Endodermal cell (in vitro differentiated cells): Measurements from ENCODE around the gene ACAD11. TPM values are rescaled to one million over a fixed set of nuclear protein-coding genes. Genes with fewer than 3 reads are reported as not detected.
A peak's percentile ranks its signal among the peaks of the same experiment; 100 is the strongest.
"Not testable (repeated sequence)": the region's sequence is repeated elsewhere in the genome, so short reads cannot be mapped to it uniquely, and the experiment has no call there.

ENCODE experiments used
- DNase-seq: peaks from one replicate; pipeline ENCODE4 v3.0.0-alpha.2; 2017
- H3K27ac ChIP-seq: 2 replicates; pipeline ENCODE4 v1.5.1; 2013; ENCODE audit warnings: mild to moderate bottlenecking, low read depth, low read length, moderate library complexity
- H3K27me3 ChIP-seq: 2 replicates; pipeline ENCODE4 v1.6.1; 2013; ENCODE audit warnings: mild to moderate bottlenecking, low read length, moderate library complexity; ENCODE audit not compliant: insufficient read depth, control insufficient read depth, poor library complexity, severe bottlenecking
- H3K36me3 ChIP-seq: 2 replicates; pipeline ENCODE4 v1.7.0; 2013; ENCODE audit warnings: mild to moderate bottlenecking, low read length, moderate library complexity; ENCODE audit not compliant: control insufficient read depth, insufficient read depth
- H3K4me1 ChIP-seq: one replicate; pipeline ENCODE4 v1.7.0; 2013; ENCODE audit warnings: low read length; ENCODE audit not compliant: control insufficient read depth, insufficient read depth
- H3K4me3 ChIP-seq: 2 replicates; pipeline ENCODE4 v1.5.1; 2013; ENCODE audit warnings: mild to moderate bottlenecking, low read length, moderate library complexity
- H3K9ac ChIP-seq: 2 replicates; pipeline ENCODE4 v1.6.1; 2013; ENCODE audit warnings: mild to moderate bottlenecking, low read length, moderate library complexity; ENCODE audit not compliant: poor library complexity, severe bottlenecking; ENCODE audit errors: extremely low read depth
- H3K9me3 ChIP-seq: 2 replicates; pipeline ENCODE4 v1.6.1; 2013; ENCODE audit warnings: mild to moderate bottlenecking, low read length, moderate library complexity; ENCODE audit not compliant: control insufficient read depth
- H3K27ac Mint-ChIP-seq: 2 replicates; pipeline ENCODE4 v1.8.0; 2020; ENCODE audit warnings: mixed read lengths
- H3K27me3 Mint-ChIP-seq: 2 replicates; pipeline ENCODE4 v1.8.0; 2021; ENCODE audit warnings: mild to moderate bottlenecking, mixed read lengths; ENCODE audit not compliant: insufficient read depth
- H3K36me3 Mint-ChIP-seq: 2 replicates; pipeline ENCODE4 v1.8.0; 2020; ENCODE audit warnings: low read depth, mixed read lengths
- H3K4me1 Mint-ChIP-seq: 2 replicates; pipeline ENCODE4 v1.8.0; 2020; ENCODE audit warnings: mixed read lengths
- H3K4me3 Mint-ChIP-seq: 2 replicates; pipeline ENCODE4 v1.8.0; 2020; ENCODE audit warnings: mild to moderate bottlenecking, moderate library complexity, mixed read lengths
- H3K9me3 Mint-ChIP-seq: 2 replicates; pipeline ENCODE4 v1.8.0; 2020; ENCODE audit warnings: mild to moderate bottlenecking, mixed read lengths
- CTCF ChIP-seq: fragments of 200-600 bp; sonication (generic); conservative IDR thresholded peaks from 2 replicates; pipeline ENCODE4 v1.5.0; 2021; ENCODE audit warnings: antibody characterized with exemption, mild to moderate bottlenecking
- WGBS, 2 experiments: methylation state at CpG; one replicate each; pipeline versions ENCODE4 v1.1.5 to v1.1.7; 2013; ENCODE audit warnings: missing lambda C conversion rate in 2 of 2, mixed read lengths in 1 of 2; ENCODE audit not compliant: insufficient coverage in 1 of 2, insufficient read length in 1 of 2; 5-methylcytosine and 5-hydroxymethylcytosine counted together
- total RNA-seq, 2 donors: library from RNA; stranded (reverse); fragmentation: NEBNext Ultra II Directional in 1 of 2; extraction: Animal tissue kit (Norgen Biotek cat#: 25700) in 1 of 2; gene quantifications; 2 replicates in 1 of 2; 3 replicates in 1 of 2; pipeline ENCODE4 v1.2.1, GENCODE V29; 2021

The ACAD11 gene
- total RNA-seq, 2 donors from 2014 or later = 21.4 to 22.8 TPM

DNA sequence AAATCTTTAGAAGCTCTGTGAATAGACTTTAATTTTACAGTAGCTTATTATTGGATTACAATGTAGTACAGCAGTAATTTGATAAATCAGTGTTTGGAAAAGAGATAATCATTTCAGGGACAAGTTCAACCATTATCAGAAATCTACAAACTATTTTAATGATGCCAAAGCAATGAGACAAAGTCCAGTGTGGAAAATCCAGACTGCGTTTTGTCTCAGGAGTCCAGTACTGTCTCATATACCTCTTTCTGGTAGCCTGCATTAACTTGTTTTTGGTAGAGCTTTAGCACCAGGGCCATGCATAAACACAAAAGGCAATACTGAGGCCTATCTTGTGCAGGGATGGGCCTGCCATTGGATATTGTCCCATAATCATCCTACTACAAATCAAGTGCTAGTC, 42.8 kb downstream of the ACAD11 start:
- 82 to 96% methylated on average over 1 of the region's 1 CpG for WGBS, 2 experiments
- Histone ChIP-seq H3K36me3 (no peaks in the 10 kb centered on the region), H3K4me3 (no peak overlapping the region), H3K9ac (no peak overlapping the region), H3K4me1 (no peaks in the 10 kb centered on the region), H3K9me3 (no peaks in the 10 kb centered on the region), H3K27ac (no peak overlapping the region), H3K27me3 (no peaks in the 10 kb centered on the region)
- no peak for TF ChIP-seq CTCF
- no peak overlapping the region for H3K4me3 Mint-ChIP-seq
- H3K9me3 Mint-ChIP-seq = peaks cover 17% of the 10 kb centered on the region
- H3K27me3 Mint-ChIP-seq = no peaks in the 10 kb centered on the region
- peaks cover 6% of the 10 kb centered on the region for H3K4me1 Mint-ChIP-seq
- DNase-seq = no peak
- H3K36me3 Mint-ChIP-seq = peaks cover 31% of the 10 kb centered on the region
- no peak overlapping the region for H3K27ac Mint-ChIP-seq

GRCh38 chr3:132615881-132616280, 43.7 kb downstream of the ACAD11 start:
- H3K4me1 Mint-ChIP-seq = peaks cover 6% of the 10 kb centered on the region
- H3K27me3 Mint-ChIP-seq = no peaks in the 10 kb centered on the region
- no peak overlapping the region for H3K4me3 Mint-ChIP-seq
- no peak for DNase-seq
- H3K9me3 Mint-ChIP-seq = peaks cover 22% of the 10 kb centered on the region
- Histone ChIP-seq H3K4me1 (no peaks in the 10 kb centered on the region), H3K9me3 (no peaks in the 10 kb centered on the region), H3K36me3 (no peaks in the 10 kb centered on the region), H3K27ac (no peak overlapping the region), H3K9ac (no peak overlapping the region), H3K4me3 (no peak overlapping the region), H3K27me3 (no peaks in the 10 kb centered on the region)
- peaks cover 29% of the 10 kb centered on the region for H3K36me3 Mint-ChIP-seq
- 79 to 95% methylated on average over 2 to 3 of the region's 3 CpGs for WGBS, 2 experiments
- H3K27ac Mint-ChIP-seq = no peak overlapping the region
- TF ChIP-seq CTCF = no peak

- not testable (repeated sequence) for H3K4me1 Mint-ChIP-seq, H3K4me3 ChIP-seq, H3K27me3 Mint-ChIP-seq, H3K9me3 ChIP-seq, H3K27me3 ChIP-seq, H3K4me1 ChIP-seq, H3K27ac Mint-ChIP-seq, H3K27ac ChIP-seq, H3K4me3 Mint-ChIP-seq, H3K36me3 ChIP-seq, DNase-seq, H3K9ac ChIP-seq
- Mint-ChIP-seq H3K9me3 (peaks cover 22% of the 10 kb centered on the region), H3K36me3 (peaks cover 26% of the 10 kb centered on the region)
- WGBS, 2 experiments = 94% methylated on average over 2 to 3 of the region's 3 CpGs
Measured at GRCh38 chr3:132615301-132615700, 44.3 kb downstream of the ACAD11 start.

GRCh38 chr3:132606620-132607019, 53.0 kb downstream of the ACAD11 start:
- DNase-seq = peak; percentile 80
- 81 to 84% methylated on average over 6 to 8 of the region's 8 CpGs for WGBS, 2 experiments
- H3K4me3 ChIP-seq, H3K9ac ChIP-seq, H3K4me1 ChIP-seq, H3K9me3 Mint-ChIP-seq, H3K27me3 Mint-ChIP-seq, H3K27me3 ChIP-seq, H3K9me3 ChIP-seq, H3K36me3 ChIP-seq, H3K4me3 Mint-ChIP-seq, H3K36me3 Mint-ChIP-seq, H3K27ac ChIP-seq: not testable (repeated sequence)
- Mint-ChIP-seq H3K27ac (peak overlapping the region; percentile 53), H3K4me1 (peaks cover 13% of the 10 kb centered on the region)
